Sigmoid colon (tissue), 3 donors: ENCODE data around the gene THOC3.
"Not testable (repeated sequence)": the region's sequence is repeated elsewhere in the genome, so short reads cannot be mapped to it uniquely, and the experiment has no call there.

ENCODE experiments used
- CTCF ChIP-seq, 4 experiments: fragments of 450-650 bp in 3 of 4; fragments of 200-600 bp in 1 of 4; IDR thresholded peaks; one replicate each; pipeline ENCODE4 v1.5.1; 2016 to 2019; ENCODE audit warnings: antibody characterized with exemption in 4 of 4, mild to moderate bottlenecking in 3 of 4, moderate library complexity in 2 of 4
- POLR2A ChIP-seq, 2 donors: fragments of 450-650 bp; IDR thresholded peaks; one replicate each; pipeline ENCODE4 v1.6.1; 2016; ENCODE audit warnings: antibody characterized with exemption in 2 of 2, mild to moderate bottlenecking in 2 of 2, moderate library complexity in 2 of 2

GRCh38 chr5:175967471-175968372, at the start of gene THOC3:
- not testable (repeated sequence) for TF ChIP-seq CTCF, POLR2A (IDR thresholded peaks at IDR 0.05)
